GM23248 (cell line): ENCODE measurements around the gene CPAMD8.

Experiments
- EZH2 ChIP-seq: fragments of 200-600 bp; sonication (generic); IDR thresholded peaks from 2 replicates; pipeline ENCODE4 v1.6.1; 2018; ENCODE audit warnings: antibody characterized with exemption, mild to moderate bottlenecking; ENCODE audit not compliant: insufficient read depth, poor library complexity, severe bottlenecking
- EZH2phosphoT487 ChIP-seq: fragments of 200-600 bp; sonication (generic); IDR thresholded peaks from 2 replicates; pipeline ENCODE4 v1.6.1; 2018; ENCODE audit warnings: antibody characterized with exemption, moderate library complexity, mild to moderate bottlenecking, low read depth; ENCODE audit not compliant: insufficient read depth

DNA sequence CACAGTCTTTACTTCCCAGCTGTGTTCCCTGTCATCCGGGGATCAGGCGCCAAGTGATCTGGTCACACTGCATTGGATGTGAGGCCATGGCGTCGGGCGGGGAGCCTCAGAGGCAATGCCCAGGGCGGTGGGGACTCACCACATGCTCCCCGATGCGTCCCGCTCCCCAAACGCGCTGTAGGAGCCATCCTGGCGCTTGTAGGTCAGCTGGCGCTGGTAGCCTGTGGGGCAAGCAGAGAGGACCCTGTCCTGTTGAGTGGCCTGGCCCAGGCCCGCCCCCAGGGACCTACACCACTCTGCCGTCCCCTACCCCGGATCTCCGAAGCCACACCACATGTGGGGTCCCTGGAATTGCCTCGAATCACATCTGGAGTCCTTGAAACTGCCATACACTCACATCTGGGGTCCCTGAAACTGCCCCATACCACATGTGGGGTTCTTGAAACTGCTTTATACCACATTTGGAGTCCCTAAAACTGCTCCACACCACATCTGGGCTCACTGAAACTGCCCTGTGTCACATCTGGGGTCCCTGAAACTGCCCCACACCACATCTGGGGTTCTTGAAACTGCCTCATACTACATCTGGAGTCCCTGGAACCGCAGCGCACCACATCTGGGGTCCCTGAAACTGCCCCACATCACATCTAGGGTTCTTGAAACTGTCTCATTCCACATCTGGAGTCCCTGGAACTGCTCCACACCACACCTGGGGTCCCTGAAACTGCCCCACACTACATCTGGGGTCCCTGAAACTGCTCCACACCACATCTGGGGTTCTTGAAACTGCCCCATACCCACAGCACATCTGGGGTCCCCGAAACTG lies 104.6 kb downstream of the CPAMD8 start:
- TF ChIP-seq EZH2phosphoT487 (no peak), EZH2 (no peak)
